ENCODE measurements around the gene SP8. TPM values are rescaled to one million over a fixed set of nuclear protein-coding genes. Genes with fewer than 3 reads are reported as not detected.

The SP8 gene
- total RNA-seq, 8 experiments from 2014 or later = 0.10 to 16.8 (median 4.2) TPM

- WGBS, 10 experiments = 8 to 46% (median 24%) methylated on average over 2 to 8 of the region's 8 CpGs
- H3K27ac ChIP-seq = no peak overlapping the region
Observed at GRCh38 chr7:20791538-20792434, 5.1 kb upstream of the SP8 start.

GRCh38 chr7:20790375-20790774 is 3.7 kb upstream of the SP8 start:
- ATAC-seq (replicated peaks in 6 of 8) = no peak
- H3K4me1 ChIP-seq (replicated peaks in 1 of 2) = peaks cover 44 to 73% of the 10 kb centered on the region in 2 donors
- WGBS, 10 experiments = 0 to 40% (median 0%) methylated on average over 1 to 5 of the region's 5 CpGs; no CpG with 5 or more reads in 1 of the 10 experiments
- in situ Hi-C loops (cut with MboI; ENCODE audit: low pct_unique_long_range_greater_than_20kb in 2 of 9, low sequenced_read_pairs in 9 of 9, unreplicated experiment in 9 of 9) = loop anchor here (10.0 to 25.0 kb wide), 7 partner anchors 172 to 972 kb away; partner anchors contain the start of gene SP4 (in 1 of the 9)
- peak overlapping the region in 3 of 5 donors; percentile 39 to 42 (median 42) for H3K4me3 ChIP-seq
- no peak overlapping the region for H3K27ac ChIP-seq

More at GRCh38 chr7:20791538-20792434, 5.1 kb upstream of the SP8 start:
- ATAC-seq (replicated peaks in 6 of 8) = no peak
- peaks cover 48 to 86% of the 10 kb centered on the region in 2 donors for H3K4me1 ChIP-seq (replicated peaks in 1 of 2)
- in situ Hi-C loops (cut with MboI; ENCODE audit: low pct_unique_long_range_greater_than_20kb in 2 of 9, low sequenced_read_pairs in 9 of 9, unreplicated experiment in 9 of 9) = loop anchor here (10.0 to 25.0 kb wide), 7 partner anchors 171 to 971 kb away; partner anchors contain the start of gene SP4 (in 1 of the 9)
- H3K4me3 ChIP-seq = peak overlapping the region; percentile 28 to 42 (median 39)

DNA sequence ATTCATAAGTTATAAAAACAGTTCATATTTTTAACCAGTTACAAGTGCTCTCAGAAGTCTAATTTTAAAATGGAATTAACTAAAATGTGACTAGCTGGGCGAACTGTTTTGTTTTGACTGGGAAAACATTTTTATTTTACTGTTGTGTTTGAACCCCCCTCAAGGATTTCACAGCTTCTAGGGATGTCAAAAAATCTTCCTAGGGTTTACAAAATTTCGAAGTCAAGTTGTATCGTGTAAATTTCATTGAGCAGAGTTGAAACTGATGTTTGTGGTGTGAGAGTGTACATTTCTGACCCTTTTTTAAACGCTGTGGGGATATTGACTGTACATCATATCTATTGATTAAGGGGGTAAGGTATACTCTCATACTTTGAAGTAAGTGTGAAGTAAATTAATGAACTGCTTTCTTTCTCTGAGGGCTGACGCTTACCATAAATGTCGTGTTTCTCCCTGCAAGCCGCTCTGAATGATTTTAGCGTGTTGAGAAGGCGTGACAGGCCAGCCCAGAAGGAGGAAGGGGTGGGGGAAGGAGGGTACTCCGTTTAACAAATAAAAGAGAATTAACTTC is 1.8 kb upstream of the SP8 start:
- Histone ChIP-seq H3K27ac (peak overlapping the region; percentile 87 to 88), H3K4me1 (replicated peaks in 1 of 2) (peaks cover 28 to 56% of the 10 kb centered on the region in 2 donors), H3K4me3 (peak overlapping the region; percentile 43 to 71 (median 52))
- in situ Hi-C loops (cut with MboI; ENCODE audit: low pct_unique_long_range_greater_than_20kb in 2 of 9, low sequenced_read_pairs in 9 of 9, unreplicated experiment in 9 of 9) = loop anchor here (10.0 to 25.0 kb wide), 7 partner anchors 174 to 974 kb away; partner anchors contain the start of gene SP4 (in 1 of the 9)
- no peak for ATAC-seq (replicated peaks in 6 of 8)
- WGBS, 10 experiments = 0 to 37% (median 18%) methylated on average over 2 to 10 of the region's 10 CpGs; no CpG with 5 or more reads in 1 of the 10 experiments

- Histone ChIP-seq H3K4me1 (replicated peaks in 1 of 2) (peaks cover 28 to 50% of the 10 kb centered on the region in 2 donors), H3K4me3 (peak overlapping the region; percentile 43 to 71 (median 52)), H3K27ac (peak overlapping the region; percentile 87 to 88)
- in situ Hi-C loops (cut with MboI; ENCODE audit: low pct_unique_long_range_greater_than_20kb in 2 of 9, low sequenced_read_pairs in 9 of 9, unreplicated experiment in 9 of 9) = loop anchor here (10.0 to 25.0 kb wide), 7 partner anchors 174 to 974 kb away; partner anchors contain the start of gene SP4 (in 1 of the 9)
- ATAC-seq (replicated peaks in 6 of 8) = peak in 4 of 8 experiments; percentile 8 to 31 (median 16)
- 0 to 28% (median 10%) methylated on average over 2 to 19 of the region's 21 CpGs for WGBS, 10 experiments
Observed at GRCh38 chr7:20787660-20788419, 1.2 kb upstream of the SP8 start.

- in situ Hi-C loops (cut with MboI; ENCODE audit: low pct_unique_long_range_greater_than_20kb in 2 of 9, low sequenced_read_pairs in 9 of 9, unreplicated experiment in 9 of 9) = loop anchor here (10.0 to 25.0 kb wide), 7 partner anchors 176 to 976 kb away; partner anchors contain the start of gene SP4 (in 1 of the 9)
Observed at GRCh38 chr7:20786421-20786778, 286 bp downstream of the SP8 start.

GRCh38 chr7:20786049-20786412 is 655 bp downstream of the SP8 start:
- Histone ChIP-seq H3K27ac (peak overlapping the region; percentile 36 to 89), H3K4me1 (replicated peaks in 1 of 2) (peaks cover 17 to 32% of the 10 kb centered on the region in 2 donors), H3K4me3 (peak overlapping the region; percentile 43 to 71 (median 52))
- 0 to 6% (median 0%) methylated on average over 3 to 10 of the region's 10 CpGs; no CpG with 5 or more reads in 4 of the 10 experiments for WGBS, 10 experiments
- no peak for ATAC-seq (replicated peaks in 6 of 8)
- in situ Hi-C loops (cut with MboI; ENCODE audit: low pct_unique_long_range_greater_than_20kb in 2 of 9, low sequenced_read_pairs in 9 of 9, unreplicated experiment in 9 of 9) = loop anchor here (10.0 to 25.0 kb wide), 7 partner anchors 176 to 976 kb away; partner anchors contain the start of gene SP4 (in 1 of the 9)

More at GRCh38 chr7:20786421-20786778, 286 bp downstream of the SP8 start:
- H3K4me3 ChIP-seq = peak overlapping the region; percentile 43 to 71 (median 52)
- peak in 2 of 8 experiments; percentile 1 to 3 for ATAC-seq (replicated peaks in 6 of 8)
- H3K27ac ChIP-seq = peak overlapping the region; percentile 36 to 89
- 0 to 55% (median 0%) methylated on average over 1 to 13 of the region's 14 CpGs; no CpG with 5 or more reads in 2 of the 10 experiments for WGBS, 10 experiments
- H3K4me1 ChIP-seq (replicated peaks in 1 of 2) = peaks cover 20 to 35% of the 10 kb centered on the region in 2 donors

DNA sequence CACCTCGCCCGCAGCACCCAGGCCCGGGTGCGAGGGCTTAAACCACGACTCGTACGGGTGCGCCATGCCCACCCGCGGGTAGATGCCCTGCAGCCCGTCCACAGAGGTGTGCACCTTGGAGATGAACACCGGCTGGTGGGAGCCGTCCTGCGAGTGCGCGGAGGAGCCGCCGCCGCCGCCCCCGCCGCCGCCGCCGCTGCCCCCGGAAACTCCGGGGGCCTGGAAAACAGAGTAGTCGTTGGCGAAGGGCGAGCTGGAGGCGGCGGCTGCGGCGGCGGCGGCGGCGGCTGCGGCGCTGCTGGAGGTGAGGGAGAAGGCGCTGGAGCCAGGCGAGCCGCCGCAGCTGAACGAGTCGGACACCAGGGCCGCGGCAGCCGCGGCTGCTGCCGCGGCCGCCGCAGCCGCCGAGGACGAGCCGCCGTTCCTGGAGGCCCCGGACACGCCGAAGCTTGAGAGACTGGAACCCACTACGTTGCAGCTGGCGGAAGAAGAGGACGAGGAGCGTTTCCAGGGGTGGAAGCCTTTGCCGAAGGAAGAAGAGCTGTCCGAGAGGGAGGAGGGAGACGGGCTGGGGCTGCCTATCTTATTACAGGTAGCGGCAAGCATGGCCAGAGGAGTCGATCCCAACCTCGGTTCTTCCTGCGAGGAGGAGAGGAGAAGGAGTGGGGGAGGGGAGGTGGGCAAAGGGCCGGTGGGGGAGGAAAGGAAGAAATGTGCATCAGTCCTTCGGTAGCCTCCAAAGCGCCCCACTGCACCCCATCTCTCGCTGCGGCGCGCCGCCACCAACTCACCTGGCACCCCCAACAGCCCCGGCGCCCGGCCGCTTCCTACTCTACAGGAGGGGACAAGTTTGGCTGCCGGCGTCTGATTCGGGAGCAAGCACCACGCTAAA is 1.3 kb downstream of the SP8 start:
- Histone ChIP-seq H3K4me3 (peak overlapping the region; percentile 43 to 71 (median 52)), H3K27ac (peak overlapping the region; percentile 36 to 89), H3K4me1 (replicated peaks in 1 of 2) (peaks cover 20 to 32% of the 10 kb centered on the region in 2 donors)
- peak in 4 of 8 experiments; percentile 3 to 50 (median 9) for ATAC-seq (replicated peaks in 6 of 8)
- in situ Hi-C loops (cut with MboI; ENCODE audit: low pct_unique_long_range_greater_than_20kb in 2 of 9, low sequenced_read_pairs in 9 of 9, unreplicated experiment in 9 of 9) = loop anchor here (10.0 to 25.0 kb wide), 7 partner anchors 177 to 977 kb away; partner anchors contain the start of gene SP4 (in 1 of the 9)
- WGBS, 10 experiments = 0 to 6% (median 0%) methylated on average over 1 to 17 of the region's 89 CpGs; no CpG with 5 or more reads in 6 of the 10 experiments

DNA sequence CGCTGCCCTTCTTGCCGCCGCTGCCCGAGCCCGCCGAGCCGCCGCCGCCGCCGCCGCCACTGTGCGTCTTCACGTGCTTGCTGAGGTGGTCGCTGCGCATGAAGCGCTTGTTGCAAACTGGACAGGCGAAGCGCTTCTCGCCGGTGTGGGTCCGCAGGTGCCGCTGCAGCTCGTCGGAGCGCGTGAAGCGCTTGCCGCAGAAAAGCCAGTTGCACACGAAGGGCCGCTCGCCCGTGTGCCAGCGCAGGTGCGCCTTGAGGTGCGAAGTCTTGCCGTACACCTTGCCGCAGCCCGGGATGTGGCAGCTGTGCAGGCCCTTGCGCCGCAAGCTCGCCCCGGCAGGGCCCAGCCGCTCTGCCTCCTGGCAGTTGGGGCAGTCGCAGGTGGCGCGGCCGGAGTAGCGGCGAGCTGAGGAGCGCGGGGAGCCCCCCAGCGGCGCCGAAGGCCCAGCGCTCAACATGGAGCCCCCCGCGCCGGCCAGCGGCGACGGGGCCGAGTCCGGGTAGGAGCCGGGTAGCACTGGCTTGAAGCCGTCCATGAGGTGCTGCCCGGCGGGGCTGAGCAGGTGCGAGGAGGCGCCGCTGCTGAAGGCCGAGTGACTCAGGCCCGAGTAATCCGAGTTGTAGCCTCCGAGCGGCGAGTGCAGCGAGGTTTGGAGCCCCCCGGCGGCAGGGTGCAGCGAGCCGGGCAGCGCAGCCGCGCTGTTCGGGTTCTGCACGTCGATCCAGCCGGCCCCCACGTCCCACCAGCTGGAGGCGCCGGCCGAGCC is 2.1 kb downstream of the SP8 start:
- Histone ChIP-seq H3K4me1 (replicated peaks in 1 of 2) (peaks cover 19 to 31% of the 10 kb centered on the region in 2 donors), H3K4me3 (peak overlapping the region; percentile 43 to 71 (median 52)), H3K27ac (peak overlapping the region; percentile 36 to 89)
- ATAC-seq (replicated peaks in 6 of 8) = peak in 6 of 8 experiments; percentile 14 to 49 (median 27)
- in situ Hi-C loops (cut with MboI; ENCODE audit: low pct_unique_long_range_greater_than_20kb in 2 of 9, low sequenced_read_pairs in 9 of 9, unreplicated experiment in 9 of 9) = loop anchor here (10.0 to 25.0 kb wide), 7 partner anchors 178 to 978 kb away; partner anchors contain the start of gene SP4 (in 1 of the 9)
- 0 to 24% (median 2%) methylated on average over 1 to 11 of the region's 93 CpGs; no CpG with 5 or more reads in 6 of the 10 experiments for WGBS, 10 experiments

GRCh38 chr7:20783700-20784387 is 2.8 kb downstream of the SP8 start:
- peak; percentile 15 to 88 (median 27) for ATAC-seq (replicated peaks in 6 of 8)
- peak overlapping the region; percentile 43 to 71 (median 52) for H3K4me3 ChIP-seq
- WGBS, 10 experiments = 0 to 11% (median 0%) methylated on average over 1 to 12 of the region's 49 CpGs; no CpG with 5 or more reads in 4 of the 10 experiments
- H3K27ac ChIP-seq = peak overlapping the region; percentile 36 to 89
- in situ Hi-C loops (cut with MboI; ENCODE audit: low pct_unique_long_range_greater_than_20kb in 2 of 9, low sequenced_read_pairs in 9 of 9, unreplicated experiment in 9 of 9) = loop anchor here (10.0 to 25.0 kb wide), 7 partner anchors 178 to 978 kb away; partner anchors contain the start of gene SP4 (in 1 of the 9)
- H3K4me1 ChIP-seq (replicated peaks in 1 of 2) = peaks cover 18 to 31% of the 10 kb centered on the region in 2 donors

- Histone ChIP-seq H3K4me3 (peak overlapping the region; percentile 43 to 71 (median 52)), H3K27ac (peak overlapping the region; percentile 36 to 89), H3K4me1 (replicated peaks in 1 of 2) (peaks cover 18 to 25% of the 10 kb centered on the region in 2 donors)
- no peak for ATAC-seq (replicated peaks in 6 of 8)
- in situ Hi-C loops (cut with MboI; ENCODE audit: low pct_unique_long_range_greater_than_20kb in 2 of 9, low sequenced_read_pairs in 9 of 9, unreplicated experiment in 9 of 9) = loop anchor here (10.0 to 25.0 kb wide), 7 partner anchors 179 to 979 kb away; partner anchors contain the start of gene SP4 (in 1 of the 9)
- WGBS, 10 experiments = 0 to 61% (median 7%) methylated on average over 1 to 12 of the region's 15 CpGs
Observed at GRCh38 chr7:20783125-20783699, 3.5 kb downstream of the SP8 start.
